GM12878 (cell line): ENCODE results near the gene PRAF2.

ENCODE experiments used
- FOXM1 ChIP-seq: IDR thresholded peaks from 2 replicates; pipeline ENCODE4 v1.6.1; 2012; ENCODE audit warnings: low read depth, mild to moderate bottlenecking, inconsistent platforms, low read length, moderate library complexity
- MTA3 ChIP-seq: IDR thresholded peaks from 2 replicates; pipeline ENCODE4 v1.6.1; 2012; ENCODE audit warnings: low read length, inconsistent platforms, borderline replicate concordance
- TARDBP ChIP-seq: IDR thresholded peaks from 2 replicates; pipeline ENCODE4 v1.6.1; 2016; ENCODE audit warnings: borderline replicate concordance
- TF ChIP-seq, protein P1 (sequence below), 3 experiments: IDR thresholded peaks in 2 of 3; conservative IDR thresholded peaks in 1 of 3; 2 replicates each; pipeline ENCODE4 v1.5.1; 2011; ENCODE audit warnings: low read depth in 3 of 3, low read length in 3 of 3, mild to moderate bottlenecking in 3 of 3, control low read depth in 2 of 3, moderate library complexity in 2 of 3, inconsistent platforms in 1 of 3, mixed read lengths in 1 of 3; ENCODE audit not compliant: control insufficient read depth in 2 of 3, insufficient read depth in 1 of 3; ENCODE audit errors: extremely low read depth in 1 of 3
- TF ChIP-seq, protein P2 (sequence below): fragments of 450-650 bp; IDR thresholded peaks from 2 replicates; pipeline ENCODE4 v1.6.1; 2018; ENCODE audit warnings: mild to moderate bottlenecking, low read depth, moderate library complexity; ENCODE audit not compliant: partially characterized antibody
- TF ChIP-seq, protein P3 (sequence below): IDR thresholded peaks from 2 replicates; pipeline ENCODE4 v1.6.1; 2011; ENCODE audit warnings: borderline replicate concordance, low read depth, mild to moderate bottlenecking, moderate library complexity, mixed read lengths, low read length; ENCODE audit not compliant: insufficient read depth; ENCODE audit errors: extremely low read length

DNA sequence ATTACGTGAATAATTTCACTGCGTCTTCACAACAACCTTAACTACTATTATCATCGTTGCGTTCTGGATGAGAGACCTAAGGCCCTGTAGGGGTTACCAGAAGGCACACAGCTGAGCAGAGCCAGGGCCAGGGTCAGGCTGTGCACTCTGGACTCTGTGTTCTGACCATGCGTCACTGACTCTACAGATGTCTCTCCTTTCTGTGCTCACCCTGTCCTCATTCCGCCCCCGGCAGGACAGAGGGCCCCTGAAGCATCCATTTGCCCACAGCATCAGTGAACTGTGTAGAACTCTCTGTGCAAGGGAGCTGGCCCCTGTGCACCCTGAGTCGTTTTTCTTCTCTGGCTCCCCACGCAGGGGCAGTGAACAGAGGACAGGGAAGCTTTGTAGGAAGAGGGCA is 28.4 kb upstream of the PRAF2 start:
- TF ChIP-seq, protein P1, sequence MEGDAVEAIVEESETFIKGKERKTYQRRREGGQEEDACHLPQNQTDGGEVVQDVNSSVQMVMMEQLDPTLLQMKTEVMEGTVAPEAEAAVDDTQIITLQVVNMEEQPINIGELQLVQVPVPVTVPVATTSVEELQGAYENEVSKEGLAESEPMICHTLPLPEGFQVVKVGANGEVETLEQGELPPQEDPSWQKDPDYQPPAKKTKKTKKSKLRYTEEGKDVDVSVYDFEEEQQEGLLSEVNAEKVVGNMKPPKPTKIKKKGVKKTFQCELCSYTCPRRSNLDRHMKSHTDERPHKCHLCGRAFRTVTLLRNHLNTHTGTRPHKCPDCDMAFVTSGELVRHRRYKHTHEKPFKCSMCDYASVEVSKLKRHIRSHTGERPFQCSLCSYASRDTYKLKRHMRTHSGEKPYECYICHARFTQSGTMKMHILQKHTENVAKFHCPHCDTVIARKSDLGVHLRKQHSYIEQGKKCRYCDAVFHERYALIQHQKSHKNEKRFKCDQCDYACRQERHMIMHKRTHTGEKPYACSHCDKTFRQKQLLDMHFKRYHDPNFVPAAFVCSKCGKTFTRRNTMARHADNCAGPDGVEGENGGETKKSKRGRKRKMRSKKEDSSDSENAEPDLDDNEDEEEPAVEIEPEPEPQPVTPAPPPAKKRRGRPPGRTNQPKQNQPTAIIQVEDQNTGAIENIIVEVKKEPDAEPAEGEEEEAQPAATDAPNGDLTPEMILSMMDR (IDR thresholded peaks at IDR 0.05 in 2 of 3, conservative IDR thresholded peaks at IDR 0.05 in 1 of 3; ENCODE audit: control insufficient read depth in 2 of 3, extremely low read depth in 1 of 3, insufficient read depth in 1 of 3, low read depth in 3 of 3, low read length in 3 of 3) = no peak
- TF ChIP-seq MTA3 (no peak), TARDBP (no peak), FOXM1 (no peak)
- TF ChIP-seq, protein P2, sequence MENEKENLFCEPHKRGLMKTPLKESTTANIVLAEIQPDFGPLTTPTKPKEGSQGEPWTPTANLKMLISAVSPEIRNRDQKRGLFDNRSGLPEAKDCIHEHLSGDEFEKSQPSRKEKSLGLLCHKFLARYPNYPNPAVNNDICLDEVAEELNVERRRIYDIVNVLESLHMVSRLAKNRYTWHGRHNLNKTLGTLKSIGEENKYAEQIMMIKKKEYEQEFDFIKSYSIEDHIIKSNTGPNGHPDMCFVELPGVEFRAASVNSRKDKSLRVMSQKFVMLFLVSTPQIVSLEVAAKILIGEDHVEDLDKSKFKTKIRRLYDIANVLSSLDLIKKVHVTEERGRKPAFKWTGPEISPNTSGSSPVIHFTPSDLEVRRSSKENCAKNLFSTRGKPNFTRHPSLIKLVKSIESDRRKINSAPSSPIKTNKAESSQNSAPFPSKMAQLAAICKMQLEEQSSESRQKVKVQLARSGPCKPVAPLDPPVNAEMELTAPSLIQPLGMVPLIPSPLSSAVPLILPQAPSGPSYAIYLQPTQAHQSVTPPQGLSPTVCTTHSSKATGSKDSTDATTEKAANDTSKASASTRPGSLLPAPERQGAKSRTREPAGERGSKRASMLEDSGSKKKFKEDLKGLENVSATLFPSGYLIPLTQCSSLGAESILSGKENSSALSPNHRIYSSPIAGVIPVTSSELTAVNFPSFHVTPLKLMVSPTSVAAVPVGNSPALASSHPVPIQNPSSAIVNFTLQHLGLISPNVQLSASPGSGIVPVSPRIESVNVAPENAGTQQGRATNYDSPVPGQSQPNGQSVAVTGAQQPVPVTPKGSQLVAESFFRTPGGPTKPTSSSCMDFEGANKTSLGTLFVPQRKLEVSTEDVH = no peak
- TF ChIP-seq, protein P3, sequence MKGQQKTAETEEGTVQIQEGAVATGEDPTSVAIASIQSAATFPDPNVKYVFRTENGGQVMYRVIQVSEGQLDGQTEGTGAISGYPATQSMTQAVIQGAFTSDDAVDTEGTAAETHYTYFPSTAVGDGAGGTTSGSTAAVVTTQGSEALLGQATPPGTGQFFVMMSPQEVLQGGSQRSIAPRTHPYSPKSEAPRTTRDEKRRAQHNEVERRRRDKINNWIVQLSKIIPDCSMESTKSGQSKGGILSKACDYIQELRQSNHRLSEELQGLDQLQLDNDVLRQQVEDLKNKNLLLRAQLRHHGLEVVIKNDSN = no peak
